ENCODE results near the gene ART3.
A peak's percentile ranks its signal among the peaks of the same experiment; 100 is the strongest.

The ART3 gene

DNA sequence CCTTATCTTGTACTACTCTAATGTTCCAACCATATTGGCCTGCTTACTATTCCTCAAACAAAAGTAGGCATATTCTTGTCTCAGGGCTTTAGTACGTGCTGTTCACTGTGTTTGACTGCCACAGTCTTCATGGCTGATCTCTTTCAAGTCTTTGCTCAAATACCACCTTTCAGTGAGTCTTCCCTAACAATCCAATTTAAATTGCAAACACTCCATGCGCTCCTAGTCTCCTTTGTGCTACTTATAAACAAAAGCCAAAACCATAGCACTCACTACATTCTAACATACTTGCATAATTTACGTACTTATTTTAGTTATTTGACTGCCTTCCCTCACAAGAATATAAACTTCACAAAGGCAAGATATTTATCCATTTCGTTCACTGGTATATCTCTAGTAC is 1.7 kb upstream of the ART3 start:
- no peak for DNase-seq (ENCODE audit: low spot score)

DNA sequence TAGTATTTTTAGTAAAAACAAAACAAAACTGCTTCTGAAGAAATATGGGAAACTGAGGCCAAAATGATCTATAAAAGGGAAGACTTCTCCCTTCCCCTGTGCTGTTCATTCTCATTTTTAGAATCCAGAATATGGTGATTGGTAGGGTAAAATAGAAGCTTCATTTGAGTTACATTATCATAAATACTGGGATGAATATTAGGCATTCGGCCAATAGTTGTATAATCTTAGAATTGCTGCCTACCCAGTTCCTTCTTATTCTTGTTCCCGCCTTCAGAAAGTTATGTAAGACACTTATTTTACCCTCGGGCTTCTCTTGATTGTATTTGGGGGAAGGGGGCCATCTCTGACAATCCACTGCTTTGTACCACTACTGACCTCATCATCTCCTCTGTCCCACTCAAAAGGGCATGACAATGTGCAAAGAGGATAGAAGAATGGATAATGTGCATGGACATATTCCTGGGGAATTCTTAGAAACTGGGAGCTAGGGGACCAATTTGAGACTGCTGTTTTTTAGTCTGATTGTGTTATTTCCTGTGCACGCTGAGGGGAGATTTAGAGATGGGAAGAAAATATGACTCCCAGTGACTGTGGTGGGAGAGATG is 588 bp downstream of the ART3 start:
- DNase-seq (ENCODE audit: low spot score) = no peak

DNA sequence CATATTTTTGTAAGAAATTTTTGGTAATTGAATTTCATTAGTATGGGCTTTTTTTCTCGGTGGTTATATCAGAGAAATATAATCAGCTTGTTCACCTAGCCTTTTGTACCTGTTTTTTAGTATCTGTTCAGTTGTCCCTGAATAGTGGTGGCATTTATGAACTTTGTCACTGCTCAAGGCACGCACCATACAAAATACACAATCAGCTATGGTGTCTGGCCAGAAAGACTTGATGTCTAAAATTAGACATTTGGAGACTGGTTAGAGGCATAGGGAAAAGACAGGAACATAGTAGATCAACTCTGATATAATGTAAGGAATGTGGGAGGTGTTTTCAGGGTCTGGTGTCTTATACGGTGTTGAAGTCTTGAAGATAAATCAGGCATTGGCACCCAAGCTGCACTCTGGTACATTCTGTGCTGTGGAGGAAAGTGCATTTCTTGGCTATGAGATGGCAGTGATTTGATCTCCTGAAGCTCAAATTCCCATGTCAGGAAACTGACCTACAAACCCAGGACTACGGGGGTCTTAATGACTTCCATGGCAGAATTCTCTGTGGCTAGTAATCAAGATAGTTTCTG is 3.6 kb downstream of the ART3 start:
- DNase-seq (ENCODE audit: low spot score) = no peak

DNA sequence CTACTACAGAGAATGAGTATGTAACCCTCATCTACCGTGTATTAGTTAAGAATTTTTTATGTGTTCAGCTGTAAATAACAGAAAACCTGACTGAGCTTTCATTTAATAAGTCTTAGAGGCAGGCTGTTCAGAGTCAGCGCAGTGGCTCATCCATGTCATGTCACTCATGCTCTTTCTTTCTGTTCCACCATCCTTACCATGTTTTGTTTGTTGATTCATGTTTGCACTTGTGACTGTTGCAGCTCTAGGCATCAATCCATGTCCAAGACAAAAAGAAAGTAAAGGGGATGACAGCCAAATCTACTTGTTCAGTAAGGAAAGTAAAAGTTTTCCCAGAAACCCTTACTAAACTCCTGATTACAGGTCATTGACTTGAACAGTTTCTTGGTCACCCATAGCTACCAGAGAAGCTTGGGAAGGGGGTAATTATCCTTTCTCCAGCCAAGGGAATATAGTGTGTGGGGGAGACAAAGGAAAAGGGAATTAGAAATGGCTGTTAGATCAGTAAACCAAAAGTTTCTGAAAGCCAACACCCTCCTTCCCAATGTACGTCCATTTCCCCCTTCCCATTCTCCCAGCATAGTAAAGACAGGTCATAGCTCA is 9.0 kb downstream of the ART3 start:
- no peak for DNase-seq (ENCODE audit: low spot score)

DNA sequence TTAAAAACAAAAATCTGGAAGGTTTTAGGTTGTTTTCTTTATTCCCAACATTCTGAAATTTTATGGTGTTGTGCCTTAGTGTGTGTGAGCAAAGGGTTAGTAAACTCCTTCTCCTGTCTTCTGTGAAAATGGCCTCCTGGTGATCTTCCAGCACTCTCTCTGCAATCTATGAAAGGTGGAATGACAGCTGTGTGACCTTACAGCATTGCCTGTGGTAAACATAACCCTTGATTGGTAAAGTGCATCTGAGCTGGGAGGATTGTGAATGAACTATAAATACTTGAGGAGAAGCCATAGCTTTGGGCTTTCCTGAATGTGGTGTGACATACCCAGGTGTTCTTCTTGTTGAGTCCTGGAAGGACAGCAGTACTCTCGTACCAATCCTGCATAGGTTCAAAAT is 10.0 kb downstream of the ART3 start:
- DNase-seq (ENCODE audit: low spot score) = no peak

DNA sequence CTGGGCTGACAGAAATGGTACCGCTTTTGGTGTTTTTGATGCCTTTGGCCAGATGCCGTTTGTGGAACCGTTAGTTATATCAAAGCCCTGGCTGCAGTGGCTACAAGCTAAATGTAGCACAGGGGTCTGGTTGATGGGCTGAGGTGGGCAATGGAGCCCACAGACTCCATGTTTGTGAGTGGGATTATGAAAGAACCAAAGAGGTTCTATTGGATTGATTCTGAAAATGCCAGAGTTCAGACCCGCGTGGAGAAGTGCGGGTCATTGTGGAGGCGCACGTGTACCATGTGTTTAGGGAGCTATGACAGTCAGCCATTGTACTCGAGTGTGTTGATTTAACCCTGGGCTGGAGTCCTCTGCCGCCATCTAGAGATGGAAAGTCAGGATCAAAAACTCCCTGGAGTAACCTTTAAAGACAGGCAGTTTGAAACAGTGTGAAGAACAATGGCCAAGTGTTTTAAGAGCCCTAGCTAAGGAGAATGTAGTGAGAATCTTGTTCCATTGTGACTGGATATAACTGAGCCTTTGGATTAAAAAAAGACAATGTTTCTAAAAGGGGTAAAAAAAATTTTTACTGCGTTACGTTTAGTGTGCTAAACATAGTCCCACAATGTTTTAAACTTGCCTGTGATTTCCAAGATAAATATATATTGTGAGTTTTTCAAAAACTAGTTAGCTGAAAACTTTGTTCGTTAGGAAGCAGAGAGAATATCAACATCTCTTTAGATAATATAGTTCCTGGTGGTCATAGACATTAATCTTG is 12.7 kb downstream of the ART3 start:
- peak; percentile 50 for DNase-seq (ENCODE audit: low spot score)

DNA sequence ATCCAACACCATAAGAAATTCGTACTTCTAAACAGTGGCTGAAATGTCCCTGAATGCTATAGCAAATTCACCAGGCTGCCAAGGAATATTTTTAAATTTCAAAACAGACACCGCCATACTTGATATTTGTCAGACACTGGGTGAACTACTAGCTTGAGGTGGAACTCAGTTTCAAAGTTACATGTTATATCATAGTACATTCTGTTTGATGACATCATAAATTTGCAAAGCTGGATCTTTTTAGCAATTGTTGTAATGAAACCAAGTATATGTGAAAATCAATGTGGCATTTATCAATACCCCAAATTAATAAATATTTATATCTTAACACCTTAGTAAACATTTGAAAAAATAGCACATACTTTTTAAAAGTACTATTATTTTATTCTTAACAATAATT is 14.2 kb downstream of the ART3 start:
- no peak for DNase-seq (ENCODE audit: low spot score)

DNA sequence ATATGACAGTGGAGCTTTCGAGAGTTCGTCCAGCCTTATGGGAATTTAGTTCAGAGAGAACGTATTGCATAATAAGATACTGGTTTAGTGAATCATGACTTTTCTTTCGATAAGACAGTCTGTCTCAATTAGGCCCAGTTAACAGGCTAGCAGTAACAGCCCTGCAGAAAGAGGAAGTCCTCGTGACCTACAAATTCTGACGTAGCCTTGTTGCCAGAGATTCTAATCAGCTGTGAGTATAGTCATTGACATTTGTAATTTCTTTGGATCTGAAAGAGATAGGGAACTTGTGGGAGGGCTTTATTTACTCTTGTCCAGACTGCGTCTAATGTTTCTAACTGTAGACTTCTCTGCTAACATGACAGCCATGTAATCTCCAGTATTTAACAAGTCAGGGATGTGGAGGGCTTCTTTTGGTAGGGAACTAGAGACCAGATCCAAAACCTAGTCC is 15.8 kb downstream of the ART3 start:
- DNase-seq (ENCODE audit: low spot score) = peak; percentile 46

DNA sequence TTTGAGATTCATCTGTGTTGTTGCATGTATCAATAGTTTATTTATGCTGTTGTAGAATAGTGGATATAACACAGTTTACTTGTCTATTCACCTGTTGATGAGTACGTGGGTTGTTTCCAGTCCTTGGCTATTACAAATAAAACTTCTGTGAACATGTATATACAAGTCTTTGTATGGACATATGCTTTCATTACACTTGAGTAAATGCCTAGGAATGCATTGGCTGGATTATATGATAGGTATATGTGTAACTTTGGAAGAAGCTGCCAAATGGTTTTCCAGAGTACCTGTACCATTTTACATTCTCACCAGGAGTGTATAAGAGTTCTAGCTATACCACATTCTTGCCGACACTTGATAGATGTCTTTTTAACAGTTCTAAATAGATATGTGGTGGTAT is 16.5 kb downstream of the ART3 start:
- DNase-seq (ENCODE audit: low spot score) = no peak

DNA sequence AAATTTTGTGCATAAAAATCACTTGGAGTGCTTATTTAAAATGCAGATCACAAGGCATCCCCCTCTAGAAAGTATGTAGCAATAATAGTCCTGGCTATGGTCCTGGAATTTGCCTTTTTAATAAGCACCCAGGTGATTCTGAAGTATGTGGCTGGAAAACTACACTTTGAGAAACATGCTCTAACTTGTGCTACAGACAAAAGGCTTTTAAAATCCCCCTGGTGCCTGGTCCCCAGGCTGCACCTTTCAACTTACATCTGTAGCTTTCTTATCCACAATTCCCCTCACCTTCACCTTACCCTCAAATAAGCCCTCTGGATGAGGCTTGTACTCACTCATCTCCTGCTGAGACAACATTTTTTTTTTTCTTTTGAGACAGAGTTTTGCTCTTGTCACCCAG is 21.1 kb downstream of the ART3 start:
- DNase-seq (ENCODE audit: low spot score) = no peak

DNA sequence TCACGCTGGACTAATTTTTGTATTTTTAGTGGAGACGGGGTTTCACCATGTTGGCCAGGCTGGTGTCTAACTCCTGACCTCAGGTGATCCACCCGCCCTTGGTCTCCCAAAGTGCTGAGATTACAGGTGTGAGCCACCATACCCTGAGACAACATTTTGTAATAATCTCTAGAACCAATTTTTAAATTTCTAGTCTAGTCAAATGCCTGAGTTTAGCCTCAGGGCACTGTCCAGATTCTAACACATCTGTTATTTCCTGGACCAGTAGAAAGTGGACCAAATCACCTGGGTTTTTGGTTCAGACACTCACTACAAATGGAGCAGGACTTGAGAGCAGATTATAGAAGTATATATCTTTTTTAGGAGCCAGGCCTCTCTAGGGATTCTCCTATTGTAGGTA is 21.6 kb downstream of the ART3 start:
- no peak for DNase-seq (ENCODE audit: low spot score)

DNA sequence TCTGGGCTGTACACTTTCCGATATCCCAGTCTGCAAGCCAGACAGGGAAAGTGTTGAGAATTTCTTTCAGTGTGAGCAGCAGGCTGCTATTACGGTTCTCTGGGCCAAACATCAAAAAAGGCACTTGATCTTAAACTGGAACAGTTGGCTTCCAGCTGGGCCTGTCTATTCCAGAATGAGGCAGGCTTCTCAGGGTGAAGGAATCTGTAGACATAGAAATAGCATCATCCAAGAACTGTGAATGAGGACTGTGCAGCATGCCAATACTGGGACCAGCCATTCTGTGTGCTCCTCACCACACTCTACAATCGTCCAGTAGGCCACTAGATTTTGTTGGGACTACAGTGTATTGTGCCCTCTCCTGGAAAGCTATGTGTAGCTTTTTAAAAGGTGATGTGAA is 31.1 kb downstream of the ART3 start:
- DNase-seq (ENCODE audit: low spot score) = no peak

DNA sequence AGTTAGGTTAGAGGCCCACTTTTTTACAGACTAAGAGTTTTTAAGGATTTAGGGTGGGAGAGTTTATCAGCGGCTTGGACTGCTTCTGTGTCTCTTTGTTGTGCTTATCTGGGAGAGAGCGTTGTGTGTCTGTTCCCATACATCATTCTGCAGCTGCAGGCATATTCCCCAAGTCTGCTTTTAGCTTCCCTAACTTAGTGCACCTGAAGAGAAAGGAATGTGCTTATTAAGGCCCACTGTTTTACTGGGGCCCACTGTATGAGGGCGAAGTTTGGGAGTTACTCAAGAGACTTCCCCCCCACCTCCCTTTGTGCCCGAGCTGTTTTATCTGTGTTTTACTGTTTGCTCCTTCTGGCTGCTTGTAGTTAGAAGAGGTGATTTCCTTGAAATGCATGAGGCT is 31.9 kb downstream of the ART3 start:
- DNase-seq (ENCODE audit: low spot score) = no peak

DNA sequence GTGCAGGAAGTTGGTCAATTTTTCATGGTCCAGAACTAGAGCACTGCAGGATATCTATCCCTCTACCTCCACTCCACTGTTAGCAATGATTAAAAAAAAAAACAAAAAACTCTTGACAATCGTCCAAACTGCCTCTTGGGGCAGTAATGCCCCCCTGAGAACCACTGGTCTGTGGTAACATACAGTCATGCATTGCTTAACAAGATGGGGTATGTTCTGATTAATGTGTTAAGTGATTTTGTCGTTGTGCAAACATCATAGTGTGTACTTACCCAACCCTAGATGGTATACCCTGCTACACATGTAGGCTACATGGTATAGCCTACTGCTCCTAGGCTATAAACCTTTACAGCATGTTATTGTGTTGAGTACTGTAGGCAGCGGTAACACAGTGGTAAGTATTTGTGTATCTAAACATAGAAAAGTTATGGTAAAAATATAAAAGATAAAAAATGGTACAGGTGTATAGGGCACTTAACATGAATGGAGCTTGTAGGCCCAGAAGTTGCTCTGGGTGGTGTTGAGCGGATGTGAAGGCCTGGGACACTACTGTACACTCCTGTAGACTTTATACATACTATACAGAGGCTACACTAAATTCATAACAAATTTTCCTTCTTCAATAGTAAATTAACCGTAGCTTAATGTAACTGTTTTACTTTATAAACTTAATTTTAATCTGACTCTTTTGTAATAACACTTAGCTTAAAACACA is 34.1 kb downstream of the ART3 start:
- no peak for DNase-seq (ENCODE audit: low spot score)

DNA sequence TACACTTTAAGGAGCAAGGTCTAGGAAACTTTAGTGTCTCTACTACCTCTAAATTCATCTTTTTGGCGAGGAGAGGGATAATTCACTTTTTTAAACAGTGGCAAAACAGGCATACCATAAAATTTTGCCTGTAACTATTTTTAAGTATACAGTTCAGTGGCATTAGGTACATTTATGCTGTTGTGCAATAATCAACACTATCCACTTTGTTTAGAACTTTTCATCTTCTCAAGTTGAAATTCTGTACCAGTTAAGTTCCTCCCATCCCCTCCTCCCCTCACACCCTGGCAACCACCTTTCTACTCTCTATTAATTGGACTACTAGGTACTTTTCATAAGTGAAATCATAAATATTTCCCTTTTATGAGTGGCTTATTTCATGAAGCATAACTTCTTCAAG is 42.3 kb downstream of the ART3 start:
- DNase-seq (ENCODE audit: low spot score) = no peak

DNA sequence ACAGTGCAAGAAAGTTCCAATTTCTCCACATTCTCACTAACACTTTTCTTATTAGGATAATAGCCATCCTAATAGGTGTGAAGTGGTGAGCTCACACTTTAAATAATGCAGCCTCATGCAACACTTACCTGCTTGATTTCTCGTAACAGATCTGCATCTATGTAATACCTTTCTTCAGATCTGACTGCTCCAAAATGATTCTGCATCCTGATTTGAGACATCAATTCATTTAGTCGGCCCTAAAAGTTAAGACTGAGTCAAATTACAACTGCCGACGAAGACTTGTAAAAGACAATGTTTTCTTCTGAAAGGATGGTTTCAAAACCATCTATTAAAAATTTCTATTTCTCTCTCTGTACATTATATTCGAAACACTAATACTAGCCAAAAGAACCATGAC is 43.0 kb downstream of the ART3 start:
- no peak for DNase-seq (ENCODE audit: low spot score)

DNA sequence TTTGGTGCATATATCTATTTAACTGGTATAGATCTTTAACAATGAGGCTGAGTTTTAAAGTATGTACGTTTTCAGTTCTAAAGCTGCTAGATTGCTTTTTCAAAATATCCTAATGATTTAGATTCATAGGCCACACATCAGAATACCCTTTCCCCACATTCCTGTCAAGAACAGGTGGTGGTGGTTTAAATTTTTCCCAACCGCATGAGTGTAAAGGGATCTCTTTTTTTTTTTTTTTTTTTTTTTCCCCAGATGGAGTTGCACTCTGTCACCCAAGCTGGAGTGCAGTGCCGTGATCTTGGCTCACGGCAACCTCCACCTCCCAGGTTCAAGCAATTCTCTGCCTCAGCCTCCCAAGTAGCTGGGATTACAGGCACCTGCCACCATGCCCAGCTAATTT is 45.7 kb downstream of the ART3 start:
- DNase-seq (ENCODE audit: low spot score) = no peak

DNA sequence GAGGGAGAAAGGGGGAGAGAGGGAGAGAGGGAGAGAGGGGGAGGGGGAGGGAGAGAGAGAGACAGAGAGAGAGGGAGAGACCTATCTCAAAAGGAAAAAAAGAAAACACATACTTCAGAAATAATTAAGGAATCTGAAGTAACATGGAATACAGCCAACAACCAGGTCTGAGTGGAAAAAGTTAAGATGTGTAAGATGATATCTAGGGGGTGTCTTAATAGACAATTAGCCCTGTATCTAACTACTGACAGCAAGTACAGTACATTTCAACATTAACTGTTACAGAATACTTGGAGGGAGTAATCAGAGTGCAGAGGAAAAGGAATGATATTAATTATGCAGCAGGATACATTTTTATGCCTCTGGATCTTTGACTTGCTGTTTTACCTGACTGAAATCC is 51.3 kb downstream of the ART3 start:
- DNase-seq (ENCODE audit: low spot score) = no peak

DNA sequence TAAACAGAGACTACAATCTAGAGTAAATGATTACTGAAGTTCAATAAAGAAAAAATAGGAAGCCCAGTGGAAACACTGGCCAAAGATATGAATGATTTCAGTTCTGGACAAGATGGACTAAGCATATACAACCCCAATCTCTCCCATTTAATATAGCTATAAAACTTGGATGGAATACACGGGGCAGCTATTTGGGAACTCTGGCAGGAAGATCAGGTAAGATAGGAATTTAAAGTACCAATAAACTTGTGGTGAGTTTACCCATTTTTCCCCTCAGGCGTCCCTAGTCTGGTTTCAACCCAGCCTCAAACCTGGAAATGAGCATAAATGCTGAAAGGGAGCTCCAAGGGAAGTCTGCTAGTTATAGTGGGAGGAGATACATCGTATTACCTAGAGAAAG is 53.2 kb downstream of the ART3 start:
- DNase-seq (ENCODE audit: low spot score) = no peak

DNA sequence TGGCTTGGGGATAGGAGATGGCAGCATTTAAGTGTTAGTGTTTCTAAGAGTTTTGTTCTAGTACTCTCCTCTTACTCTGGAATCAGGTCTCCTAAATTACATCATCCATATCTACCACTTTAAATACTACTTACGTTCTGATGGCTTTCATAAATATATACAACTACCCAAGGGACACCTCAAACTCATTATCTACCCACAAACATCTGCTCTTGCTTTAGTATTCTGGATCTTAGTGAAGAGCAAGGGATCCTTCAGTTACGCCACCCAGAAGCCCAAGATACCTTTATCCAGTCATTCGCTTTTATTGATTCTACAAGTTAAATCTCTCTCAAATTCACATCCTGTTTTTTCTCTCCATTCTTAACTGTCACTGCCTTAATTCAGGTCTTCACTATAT is 66.7 kb downstream of the ART3 start:
- DNase-seq (ENCODE audit: low spot score) = no peak

DNA sequence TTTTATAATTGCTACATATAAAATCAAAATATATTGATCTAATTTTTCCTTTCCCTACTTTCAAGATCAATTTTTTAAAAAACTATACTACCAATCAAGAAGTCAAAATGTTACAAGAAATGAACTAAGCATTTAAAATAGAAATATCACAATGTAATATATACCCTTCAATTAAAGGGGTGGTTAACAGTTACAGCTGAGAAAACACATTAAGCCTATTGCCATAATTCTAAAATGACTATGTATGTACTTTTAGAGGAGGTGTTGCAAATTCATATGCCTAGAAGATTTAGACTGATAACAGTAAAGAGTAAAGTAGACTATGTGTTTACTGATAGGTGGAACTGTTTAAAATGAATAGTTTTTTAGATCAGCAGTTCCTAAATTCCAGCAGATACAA is 70.0 kb downstream of the ART3 start:
- no peak for DNase-seq (ENCODE audit: low spot score)

DNA sequence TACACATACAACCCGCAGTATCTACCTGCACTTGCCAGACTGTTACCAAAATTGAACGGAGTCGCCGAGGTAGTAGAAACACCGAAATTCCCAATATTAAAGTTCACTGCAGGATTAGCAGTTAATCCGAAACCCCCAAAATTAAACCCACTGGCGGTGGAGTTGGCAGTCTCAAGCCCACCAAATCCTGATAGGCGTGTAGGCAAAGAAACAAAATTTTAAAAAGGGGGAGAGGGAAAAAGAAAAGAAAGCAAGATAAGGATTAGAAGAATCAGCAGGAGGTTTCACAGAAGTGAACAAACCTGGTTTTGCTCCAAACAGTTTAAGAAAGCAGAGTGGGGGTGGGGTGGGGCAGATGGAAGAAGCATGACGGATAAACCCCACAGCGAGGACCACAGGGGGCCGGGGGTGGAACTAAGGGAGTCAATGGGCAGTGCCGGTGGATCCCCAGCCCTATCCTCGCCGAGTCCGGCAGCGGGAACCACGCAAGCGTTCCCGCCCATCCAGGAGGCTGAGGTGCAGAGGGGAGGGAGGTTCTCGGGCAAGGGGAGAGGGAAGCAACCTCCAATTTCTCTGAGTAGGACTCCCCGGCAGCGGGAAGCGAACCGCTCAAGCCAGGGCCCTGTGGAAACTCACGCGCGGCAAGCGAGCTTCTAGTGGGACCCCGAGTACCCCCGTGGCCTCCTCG is 73.1 kb downstream of the ART3 start:
- DNase-seq (ENCODE audit: low spot score) = peak; percentile 64

Measured in hepatic stellate cell (primary cell).